SU-DHL-6 (cell line): ENCODE data around the gene SLC36A3.

Source experiments
- EZH2phosphoT487 ChIP-seq: fragments of 200-600 bp; sonication (generic), shearing (Covaris generic); conservative IDR thresholded peaks from 2 replicates; pipeline ENCODE4 v1.6.1; 2018; ENCODE audit warnings: mild to moderate bottlenecking, antibody characterized with exemption, low read length, moderate library complexity, mixed read lengths
- TF ChIP-seq, protein P1 (sequence below): fragments of 200-600 bp; sonication (generic); IDR thresholded peaks from one replicate; pipeline ENCODE4 v1.5.1; 2017; ENCODE audit warnings: antibody characterized with exemption, mild to moderate bottlenecking, low read length, moderate library complexity; ENCODE audit not compliant: insufficient read depth, poor library complexity, severe bottlenecking

DNA sequence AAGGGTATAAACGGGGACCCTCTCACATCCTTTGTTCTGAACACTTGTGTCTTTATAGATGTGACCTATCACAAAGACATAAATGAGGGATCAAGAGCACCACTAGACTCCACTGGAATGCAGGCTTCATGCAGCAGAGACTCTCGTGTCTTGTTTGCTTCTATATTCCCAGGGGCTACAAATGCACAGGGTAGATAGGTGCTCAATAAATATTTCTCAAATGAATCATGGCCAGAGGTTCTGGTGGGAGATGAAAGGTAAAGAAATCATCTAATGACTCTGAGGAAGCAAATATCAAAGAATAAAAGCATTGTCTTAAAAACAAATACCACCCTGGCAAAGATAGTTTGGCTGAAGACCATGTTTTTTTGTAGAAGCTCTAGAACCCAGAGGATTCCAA, 6.6 kb downstream of the SLC36A3 start:
- TF ChIP-seq, protein P1, sequence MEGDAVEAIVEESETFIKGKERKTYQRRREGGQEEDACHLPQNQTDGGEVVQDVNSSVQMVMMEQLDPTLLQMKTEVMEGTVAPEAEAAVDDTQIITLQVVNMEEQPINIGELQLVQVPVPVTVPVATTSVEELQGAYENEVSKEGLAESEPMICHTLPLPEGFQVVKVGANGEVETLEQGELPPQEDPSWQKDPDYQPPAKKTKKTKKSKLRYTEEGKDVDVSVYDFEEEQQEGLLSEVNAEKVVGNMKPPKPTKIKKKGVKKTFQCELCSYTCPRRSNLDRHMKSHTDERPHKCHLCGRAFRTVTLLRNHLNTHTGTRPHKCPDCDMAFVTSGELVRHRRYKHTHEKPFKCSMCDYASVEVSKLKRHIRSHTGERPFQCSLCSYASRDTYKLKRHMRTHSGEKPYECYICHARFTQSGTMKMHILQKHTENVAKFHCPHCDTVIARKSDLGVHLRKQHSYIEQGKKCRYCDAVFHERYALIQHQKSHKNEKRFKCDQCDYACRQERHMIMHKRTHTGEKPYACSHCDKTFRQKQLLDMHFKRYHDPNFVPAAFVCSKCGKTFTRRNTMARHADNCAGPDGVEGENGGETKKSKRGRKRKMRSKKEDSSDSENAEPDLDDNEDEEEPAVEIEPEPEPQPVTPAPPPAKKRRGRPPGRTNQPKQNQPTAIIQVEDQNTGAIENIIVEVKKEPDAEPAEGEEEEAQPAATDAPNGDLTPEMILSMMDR, result no peak
- TF ChIP-seq EZH2phosphoT487, result no peak
